Stimulated activated CD4-positive, alpha-beta T cell treated with anti-CD3 and anti-CD28 coated beads, Interleukin-4, amount 100 ng/mL, for 48 hours (primary cell): ENCODE results near the gene PSMD2.

Source experiments
- DNase-seq, 2 donors: peaks; one replicate each; pipeline ENCODE4 v3.0.0-alpha.2; 2020; ENCODE audit warnings: low read depth in 2 of 2

The PSMD2 gene

DNA sequence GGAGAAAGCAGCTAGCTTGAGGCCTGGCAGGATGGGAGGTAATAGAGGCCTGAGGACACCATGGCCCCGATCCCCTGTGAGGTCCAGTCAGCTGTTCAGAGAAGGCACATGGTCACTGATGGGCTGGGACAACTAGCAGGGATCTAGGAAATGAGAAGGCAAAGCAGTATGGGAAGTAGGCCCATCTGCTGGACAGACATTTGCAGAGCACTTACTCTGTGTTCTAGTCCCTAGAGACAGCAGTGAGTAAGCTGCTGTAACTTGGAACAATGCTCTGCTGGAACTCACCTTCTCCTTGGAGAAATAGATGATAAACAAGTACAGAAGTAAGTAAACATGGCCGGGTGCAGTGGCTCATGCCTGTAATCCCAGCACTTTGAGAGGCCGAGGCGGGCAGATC, 16.1 kb upstream of the PSMD2 start:
- DNase-seq: no peak

DNA sequence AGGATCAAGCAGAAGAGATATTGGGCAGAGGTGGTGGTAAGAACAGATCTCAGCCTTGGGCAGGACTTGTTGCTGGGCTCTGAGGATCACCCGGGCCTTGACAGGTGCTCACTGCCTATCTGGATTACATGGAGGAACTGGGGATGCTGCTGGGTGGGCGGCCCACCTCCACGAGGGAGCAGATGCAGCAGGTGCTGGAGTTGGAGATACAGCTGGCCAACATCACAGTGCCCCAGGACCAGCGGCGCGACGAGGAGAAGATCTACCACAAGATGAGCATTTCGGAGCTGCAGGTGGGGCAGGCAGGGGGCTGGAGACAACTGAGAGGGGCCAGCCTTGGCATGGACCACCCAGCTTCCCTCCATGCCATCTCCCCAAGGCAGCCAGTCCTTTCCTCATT, 15.4 kb upstream of the PSMD2 start:
- no peak for DNase-seq

- DNase-seq: no peak
These were observed 14.3 kb upstream of the PSMD2 start for GRCh38 chr3:184284696-184285095.

DNA sequence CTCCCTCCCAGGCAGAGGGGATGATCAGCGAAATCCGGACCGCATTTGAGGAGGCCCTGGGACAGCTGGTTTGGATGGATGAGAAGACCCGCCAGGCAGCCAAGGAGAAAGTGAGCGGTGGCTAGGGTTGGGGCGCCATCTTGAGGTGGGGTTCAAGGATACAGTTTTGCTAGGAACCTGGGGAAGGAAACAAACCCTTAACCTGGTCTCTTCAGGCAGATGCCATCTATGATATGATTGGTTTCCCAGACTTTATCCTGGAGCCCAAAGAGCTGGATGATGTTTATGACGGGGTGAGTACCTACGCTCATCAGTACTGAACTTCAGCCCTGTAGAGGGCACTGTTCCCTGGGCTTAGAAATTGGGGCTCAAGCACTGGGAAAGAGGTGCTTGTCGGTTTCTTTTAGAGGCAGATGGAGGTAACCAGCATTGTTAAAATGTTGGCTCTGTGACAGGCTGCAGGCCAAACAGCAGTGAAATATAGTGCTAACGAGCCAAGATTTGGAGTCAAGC, 9.6 kb upstream of the PSMD2 start:
- DNase-seq: peak; percentile 58 to 66

DNA sequence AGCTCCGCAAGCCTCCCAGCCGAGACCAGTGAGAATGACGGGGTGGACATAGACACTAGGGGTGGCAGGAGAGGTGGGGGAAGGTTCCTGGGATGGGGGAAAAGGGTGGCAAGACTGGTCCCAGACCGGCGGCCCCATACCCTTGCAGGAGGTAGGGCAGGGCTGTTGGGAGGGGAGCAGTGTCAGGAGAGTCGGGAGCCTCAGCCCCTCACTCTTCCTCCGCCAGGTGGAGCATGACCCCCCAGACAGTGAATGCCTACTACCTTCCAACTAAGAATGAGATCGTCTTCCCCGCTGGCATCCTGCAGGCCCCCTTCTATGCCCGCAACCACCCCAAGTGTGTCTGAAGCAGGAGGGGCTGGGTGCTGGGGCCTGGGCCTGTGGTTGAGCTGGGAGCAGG, 8.7 kb upstream of the PSMD2 start:
- DNase-seq: no peak

DNA sequence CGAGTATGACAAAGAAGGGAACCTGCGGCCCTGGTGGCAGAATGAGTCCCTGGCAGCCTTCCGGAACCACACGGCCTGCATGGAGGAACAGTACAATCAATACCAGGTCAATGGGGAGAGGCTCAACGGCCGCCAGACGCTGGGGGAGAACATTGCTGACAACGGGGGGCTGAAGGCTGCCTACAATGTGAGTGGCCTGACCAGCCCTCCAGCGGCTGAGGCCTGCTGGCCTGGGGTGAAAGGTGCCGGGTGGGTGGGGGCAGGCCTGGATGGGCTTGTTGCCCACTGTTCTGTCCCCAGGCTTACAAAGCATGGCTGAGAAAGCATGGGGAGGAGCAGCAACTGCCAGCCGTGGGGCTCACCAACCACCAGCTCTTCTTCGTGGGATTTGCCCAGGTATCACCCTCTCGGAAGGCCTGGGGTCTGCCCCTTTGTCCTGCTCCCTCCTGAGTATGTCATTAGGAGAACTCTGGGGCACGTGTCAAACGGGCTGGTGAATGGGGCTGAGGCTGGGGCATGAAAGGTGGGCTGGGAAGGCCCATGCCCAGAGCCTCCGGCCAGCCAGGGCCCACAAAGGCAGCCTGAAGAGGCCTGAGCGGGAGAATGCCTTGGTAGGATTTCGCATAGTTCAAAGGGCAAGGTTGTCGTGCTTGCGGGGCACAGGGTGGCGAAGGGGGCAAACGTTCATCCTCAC, 7.8 kb upstream of the PSMD2 start:
- DNase-seq: no peak

DNA sequence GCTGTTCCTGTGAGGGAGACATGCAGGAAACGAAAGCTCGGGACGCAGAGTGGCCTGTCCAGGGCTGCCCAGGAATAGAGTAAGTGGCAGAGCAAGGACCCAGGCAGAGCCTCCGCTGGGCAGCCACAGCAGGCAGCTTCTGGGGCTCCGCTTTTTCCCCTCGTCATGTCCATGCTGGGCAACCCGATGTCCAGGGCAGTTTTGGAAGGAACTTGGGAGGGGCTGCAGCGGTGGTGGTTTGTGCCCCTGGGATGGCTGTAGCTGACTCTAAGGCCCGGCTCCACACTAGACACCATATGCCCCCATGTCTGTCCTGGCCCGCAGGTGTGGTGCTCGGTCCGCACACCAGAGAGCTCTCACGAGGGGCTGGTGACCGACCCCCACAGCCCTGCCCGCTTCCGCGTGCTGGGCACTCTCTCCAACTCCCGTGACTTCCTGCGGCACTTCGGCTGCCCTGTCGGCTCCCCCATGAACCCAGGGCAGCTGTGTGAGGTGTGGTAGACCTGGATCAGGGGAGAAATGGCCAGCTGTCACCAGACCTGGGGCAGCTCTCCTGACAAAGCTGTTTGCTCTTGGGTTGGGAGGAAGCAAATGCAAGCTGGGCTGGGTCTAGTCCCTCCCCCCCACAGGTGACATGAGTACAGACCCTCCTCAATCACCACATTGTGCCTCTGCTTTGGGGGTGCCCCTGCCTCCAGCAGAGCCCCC, 7.1 kb upstream of the PSMD2 start:
- no peak for DNase-seq

GRCh38 chr3:184295771-184296170, 3.3 kb upstream of the PSMD2 start:
- DNase-seq: no peak

DNA sequence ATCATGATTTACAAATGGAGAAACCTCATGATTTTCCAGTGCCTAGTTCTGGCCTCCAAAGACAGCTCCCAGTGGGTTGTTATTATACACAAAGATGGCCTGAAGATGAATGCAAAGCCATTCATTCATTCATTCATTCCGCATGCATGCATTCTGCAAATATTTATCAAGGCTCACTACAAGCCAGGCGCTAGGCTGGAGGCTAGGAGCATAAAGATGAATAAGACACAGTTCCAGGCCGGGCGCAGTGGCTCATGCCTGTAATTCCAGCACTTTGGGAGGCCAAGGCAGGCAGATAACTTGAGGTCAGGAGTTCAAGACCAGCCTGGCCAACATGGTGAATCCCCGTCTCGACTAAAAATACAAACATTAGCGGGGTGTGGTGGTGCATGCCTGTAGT, 2.4 kb upstream of the PSMD2 start:
- DNase-seq: no peak

DNA sequence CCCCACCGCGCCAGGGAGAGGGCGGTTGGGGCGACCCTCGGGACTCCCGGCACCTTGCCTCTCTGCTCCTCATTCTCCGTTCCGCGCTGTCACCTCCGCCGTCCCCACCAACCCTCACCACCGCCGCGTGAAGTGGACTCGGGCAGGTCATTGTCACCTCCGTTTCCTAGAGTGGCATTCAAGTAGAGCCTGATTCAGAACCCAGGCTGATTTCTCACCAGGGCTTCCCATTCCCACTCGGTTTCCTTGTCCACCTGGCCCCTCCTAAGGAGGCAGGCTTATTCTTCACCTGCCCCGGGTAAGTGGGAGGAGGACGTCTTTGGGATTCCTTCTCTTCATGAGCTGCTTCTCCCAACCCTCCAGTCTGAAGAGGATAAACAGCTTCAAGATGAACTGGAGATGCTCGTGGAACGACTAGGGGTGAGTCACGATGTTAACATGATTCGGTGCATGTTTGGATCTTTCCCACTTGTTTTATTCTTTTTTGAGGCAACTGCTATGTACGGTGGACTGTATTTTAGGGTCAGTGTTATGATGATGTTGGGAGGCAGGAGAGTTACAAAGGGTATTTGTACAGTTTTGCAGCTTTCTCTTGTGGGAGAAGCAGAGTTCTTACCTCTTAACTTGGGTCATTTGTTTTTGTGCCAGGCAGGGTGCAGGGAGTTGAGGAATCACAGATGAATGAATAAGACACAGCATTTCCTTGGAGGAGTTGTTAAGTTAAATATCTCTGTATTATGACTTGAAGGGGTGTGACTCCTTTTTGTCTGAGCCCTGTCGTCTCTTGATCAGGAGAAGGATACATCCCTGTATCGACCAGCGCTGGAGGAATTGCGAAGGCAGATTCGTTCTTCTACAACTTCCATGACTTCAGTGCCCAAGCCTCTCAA, 692 bp downstream of the PSMD2 start:
- no peak for DNase-seq

DNA sequence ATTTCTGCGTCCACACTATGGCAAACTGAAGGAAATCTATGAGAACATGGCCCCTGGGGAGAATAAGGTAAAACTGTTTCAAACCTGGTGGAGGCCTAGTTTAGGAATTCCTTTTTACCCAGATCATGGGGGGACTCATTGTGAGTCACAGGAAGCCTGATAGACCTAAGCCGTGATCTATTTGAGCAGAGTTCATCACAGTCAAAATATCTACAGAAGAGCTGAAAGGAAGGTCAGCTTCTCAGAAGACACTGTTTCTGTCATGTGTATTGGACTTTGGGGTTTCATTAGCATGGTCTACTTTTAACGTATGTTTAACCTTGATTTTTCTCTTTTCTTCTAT, 1.3 kb downstream of the PSMD2 start:
- no peak for DNase-seq

- DNase-seq: no peak
These were observed 6.5 kb downstream of the PSMD2 start for GRCh38 chr3:184305577-184305976.

GRCh38 chr3:184306341-184306972, 7.4 kb downstream of the PSMD2 start:
- DNase-seq: no peak

- no peak for DNase-seq
These were observed 8.9 kb downstream of the PSMD2 start for GRCh38 chr3:184307915-184308314.

GRCh38 chr3:184308744-184309143, 9.7 kb downstream of the PSMD2 start:
- no peak for DNase-seq

DNA sequence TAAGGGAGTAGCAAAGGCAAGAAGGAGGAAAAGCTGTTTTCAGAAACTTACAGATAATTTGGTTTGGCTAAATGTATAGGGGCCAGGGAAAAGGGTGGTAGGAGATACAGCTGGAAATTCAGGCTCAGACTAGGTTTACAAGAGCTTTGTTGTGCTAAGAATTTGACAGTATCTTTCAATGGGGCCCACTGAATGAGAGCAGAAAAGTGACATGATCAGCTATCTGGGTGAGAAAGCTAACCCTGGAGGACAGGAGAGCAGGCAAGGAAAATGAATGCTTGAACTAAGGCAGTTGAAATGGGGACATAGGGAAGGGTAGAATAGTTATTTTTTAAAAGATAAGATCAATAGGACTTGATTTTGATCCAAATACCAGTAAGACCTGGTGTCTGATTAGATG, 12.6 kb downstream of the PSMD2 start:
- DNase-seq: no peak

- peak; percentile 87 to 90 for DNase-seq
These were observed 15.3 kb downstream of the PSMD2 start, which contains the start of gene EIF4G1 for GRCh38 chr3:184314363-184314699. TSS of gene EIF4G1 (plus strand) at chr3:184314606. CDS start at chr3:184315797, 1,191 bp downstream.

GRCh38 chr3:184314700-184315542, 15.9 kb downstream of the PSMD2 start:
- peak; percentile 37 to 44 for DNase-seq

DNA sequence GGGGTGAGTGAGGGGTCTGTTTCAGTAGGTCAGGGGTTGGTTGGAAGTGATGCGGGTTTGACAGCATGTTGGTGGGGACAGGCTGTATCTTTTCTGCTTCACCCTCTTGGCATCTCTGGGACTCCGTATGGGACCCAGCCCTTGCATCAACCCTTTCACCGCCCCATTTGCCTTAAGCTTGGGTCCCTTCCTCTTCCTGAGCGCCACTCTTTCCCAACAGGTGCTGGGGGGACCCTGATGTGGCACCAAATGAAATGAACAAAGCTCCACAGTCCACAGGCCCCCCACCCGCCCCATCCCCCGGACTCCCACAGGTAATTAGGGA, 16.5 kb downstream of the PSMD2 start:
- no peak for DNase-seq

GRCh38 chr3:184315871-184316661, 17.0 kb downstream of the PSMD2 start:
- no peak for DNase-seq
